ENCODE measurements around the gene RBM4.
"Not testable (repeated sequence)": the region's sequence is repeated elsewhere in the genome, so short reads cannot be mapped to it uniquely, and the experiment has no call there.

RBM4 gene

DNA sequence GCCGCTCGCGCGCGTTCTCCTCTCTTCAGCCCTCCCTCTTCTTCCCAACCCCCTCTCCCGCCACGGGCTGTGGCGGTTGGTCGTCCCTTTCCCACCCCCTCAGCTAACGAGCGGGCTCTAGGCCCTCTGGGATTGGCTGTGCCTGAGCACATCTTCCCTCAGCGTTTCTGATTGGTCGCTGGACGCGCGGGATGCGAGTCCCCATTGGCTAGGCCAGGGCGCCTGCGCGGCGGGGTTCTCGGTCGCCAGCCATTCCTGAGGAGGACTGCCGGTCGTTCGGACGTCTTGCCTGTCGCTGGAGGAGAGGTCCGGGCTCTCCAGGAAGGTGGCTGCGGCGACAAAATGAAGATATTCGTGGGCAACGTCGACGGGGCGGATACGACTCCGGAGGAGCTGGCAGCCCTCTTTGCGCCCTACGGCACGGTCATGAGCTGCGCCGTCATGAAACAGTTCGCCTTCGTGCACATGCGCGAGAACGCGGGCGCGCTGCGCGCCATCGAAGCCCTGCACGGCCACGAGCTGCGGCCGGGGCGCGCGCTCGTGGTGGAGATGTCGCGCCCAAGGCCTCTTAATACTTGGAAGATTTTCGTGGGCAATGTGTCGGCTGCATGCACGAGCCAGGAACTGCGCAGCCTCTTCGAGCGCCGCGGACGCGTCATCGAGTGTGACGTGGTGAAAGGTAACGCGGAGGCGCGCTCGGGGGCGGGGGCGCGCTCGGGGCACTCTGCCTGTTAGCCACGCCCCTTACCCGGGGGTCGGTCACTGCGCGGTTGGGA, 21.9 kb upstream of the RBM4 start, which contains the start of gene RBM14:
RBM14 (plus strand) TSS at position 252 of the 776 bp plus-strand sequence; CDS start at position 343, 91 bp downstream.
- DNase-seq (ENCODE audit: low read depth in 1 of 2, low spot score in 1 of 2): peak; percentile 96 to 97

DNA sequence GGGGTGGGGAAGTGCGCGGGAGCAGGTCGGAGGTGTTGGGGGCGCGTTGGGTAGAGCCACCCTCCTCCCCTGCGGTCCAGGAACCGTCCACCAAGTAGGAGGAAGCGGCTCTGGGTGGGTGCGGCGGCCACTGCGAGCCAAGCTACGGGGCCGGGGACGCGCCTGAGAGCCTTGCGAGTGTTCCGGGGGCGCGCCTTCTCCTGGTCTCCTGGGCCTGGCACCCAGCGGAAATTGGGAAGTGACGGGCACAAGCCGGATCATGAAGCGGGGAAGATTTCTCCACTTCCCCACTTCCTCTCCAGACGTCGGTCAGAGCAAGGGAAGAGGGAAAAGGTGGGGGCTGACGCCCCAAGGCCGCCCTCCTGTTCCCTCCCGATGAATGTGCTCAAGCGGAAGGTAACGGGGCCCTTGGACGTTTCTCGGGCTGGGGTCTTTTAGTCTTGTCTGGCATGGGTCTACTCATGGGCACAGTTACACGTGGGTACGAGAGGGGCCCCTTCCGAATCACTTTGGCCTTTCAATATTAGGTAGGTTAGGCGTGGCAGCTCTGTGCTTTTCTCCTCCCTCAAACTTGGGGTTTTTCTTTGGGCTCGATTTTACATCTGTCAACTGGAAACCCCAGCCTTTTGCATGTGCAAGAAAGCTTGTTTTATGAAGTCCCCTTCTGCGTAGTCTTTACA, 21.2 kb upstream of the RBM4 start:
- no peak for DNase-seq (ENCODE audit: low read depth in 1 of 2, low spot score in 1 of 2)

DNA sequence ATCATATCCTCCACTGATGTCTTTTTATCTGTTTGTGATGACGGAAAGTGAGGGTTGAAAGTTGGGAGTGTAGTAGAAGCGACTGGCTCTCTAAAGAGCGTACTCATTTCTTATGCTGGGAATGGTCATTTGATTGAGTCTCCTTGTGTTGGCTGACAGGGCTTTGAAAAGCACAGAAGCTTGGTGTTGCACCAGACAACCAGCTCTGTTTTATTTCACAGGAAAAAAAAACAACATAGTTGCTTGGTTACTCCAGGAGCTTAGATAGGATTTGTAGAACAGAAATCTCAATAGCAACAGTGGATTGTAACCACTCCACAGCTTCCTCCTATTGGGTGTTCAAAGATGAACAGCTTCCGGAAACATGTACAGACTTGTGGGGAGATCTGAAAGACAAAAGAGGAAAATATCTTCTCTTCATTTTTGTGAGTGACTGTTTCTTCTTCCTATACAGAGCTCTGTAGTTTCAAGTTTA, 19.4 kb upstream of the RBM4 start:
- no peak for DNase-seq (ENCODE audit: low read depth in 1 of 2, low spot score in 1 of 2)

DNA sequence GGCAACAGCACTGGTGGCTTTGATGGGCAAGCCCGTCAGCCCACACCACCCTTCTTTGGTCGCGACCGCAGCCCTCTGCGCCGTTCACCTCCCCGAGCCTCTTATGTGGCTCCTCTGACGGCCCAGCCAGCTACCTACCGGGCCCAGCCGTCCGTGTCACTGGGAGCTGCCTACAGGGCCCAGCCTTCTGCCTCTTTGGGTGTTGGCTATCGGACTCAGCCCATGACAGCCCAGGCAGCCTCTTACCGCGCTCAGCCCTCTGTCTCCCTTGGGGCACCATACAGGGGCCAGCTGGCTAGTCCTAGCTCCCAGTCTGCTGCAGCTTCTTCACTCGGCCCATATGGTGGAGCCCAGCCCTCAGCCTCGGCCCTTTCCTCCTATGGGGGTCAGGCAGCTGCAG, 14.1 kb upstream of the RBM4 start:
- DNase-seq (ENCODE audit: low read depth in 1 of 2, low spot score in 1 of 2): no peak

DNA sequence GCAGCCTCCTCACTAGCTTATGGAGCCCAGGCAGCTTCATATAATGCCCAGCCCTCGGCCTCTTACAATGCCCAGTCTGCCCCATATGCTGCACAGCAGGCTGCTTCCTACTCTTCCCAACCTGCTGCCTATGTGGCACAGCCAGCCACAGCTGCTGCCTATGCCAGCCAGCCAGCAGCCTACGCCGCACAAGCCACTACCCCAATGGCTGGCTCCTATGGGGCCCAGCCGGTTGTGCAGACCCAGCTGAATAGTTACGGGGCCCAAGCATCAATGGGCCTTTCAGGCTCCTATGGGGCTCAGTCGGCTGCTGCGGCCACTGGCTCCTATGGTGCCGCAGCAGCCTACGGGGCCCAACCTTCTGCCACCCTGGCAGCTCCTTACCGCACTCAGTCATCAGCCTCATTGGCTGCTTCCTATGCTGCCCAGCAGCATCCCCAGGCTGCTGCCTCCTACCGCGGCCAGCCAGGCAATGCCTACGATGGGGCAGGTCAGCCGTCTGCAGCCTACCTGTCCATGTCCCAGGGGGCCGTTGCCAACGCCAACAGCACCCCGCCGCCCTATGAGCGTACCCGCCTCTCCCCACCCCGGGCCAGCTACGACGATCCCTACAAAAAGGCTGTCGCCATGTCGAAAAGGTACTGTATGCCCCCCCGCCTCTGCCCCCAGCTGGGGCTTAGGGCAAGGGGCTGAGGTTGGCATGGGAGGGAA, 13.3 kb upstream of the RBM4 start:
- no peak for DNase-seq (ENCODE audit: low read depth in 1 of 2, low spot score in 1 of 2)

DNA sequence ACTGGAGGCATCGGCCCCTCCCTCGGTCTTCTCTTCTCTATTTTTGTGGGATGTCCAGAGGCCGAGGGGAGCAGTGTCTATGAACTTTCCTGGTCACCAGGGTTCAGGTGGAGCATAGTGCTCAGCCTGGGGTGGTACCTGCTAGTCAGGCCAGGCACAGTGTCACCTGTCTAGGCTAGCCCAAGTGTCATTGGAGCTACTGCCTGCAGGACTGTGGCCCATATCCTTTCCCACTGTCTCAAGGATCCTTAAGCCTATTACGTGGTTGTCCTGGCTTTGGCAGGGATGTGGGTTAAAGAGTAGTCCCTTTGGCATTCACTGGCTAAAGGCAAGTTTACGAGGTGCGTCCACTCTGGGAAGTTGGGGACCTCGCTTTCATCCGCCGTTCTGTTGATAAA, 12.8 kb upstream of the RBM4 start:
- DNase-seq (ENCODE audit: low read depth in 1 of 2, low spot score in 1 of 2): no peak

DNA sequence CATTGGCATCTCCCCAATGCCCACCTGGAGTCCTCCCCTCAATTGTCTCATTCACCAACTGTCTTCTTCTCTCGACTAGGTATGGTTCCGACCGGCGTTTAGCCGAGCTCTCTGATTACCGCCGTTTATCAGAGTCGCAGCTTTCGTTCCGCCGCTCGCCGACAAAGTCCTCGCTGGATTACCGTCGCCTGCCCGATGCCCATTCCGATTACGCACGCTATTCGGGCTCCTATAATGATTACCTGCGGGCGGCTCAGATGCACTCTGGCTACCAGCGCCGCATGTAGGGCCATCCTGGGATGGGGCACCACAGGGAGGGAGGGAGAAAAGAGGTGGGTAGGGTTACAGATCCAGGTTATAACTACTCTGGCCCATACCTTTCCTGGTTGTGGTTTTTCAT, 12.1 kb upstream of the RBM4 start:
- no peak for DNase-seq (ENCODE audit: low read depth in 1 of 2, low spot score in 1 of 2)

DNA sequence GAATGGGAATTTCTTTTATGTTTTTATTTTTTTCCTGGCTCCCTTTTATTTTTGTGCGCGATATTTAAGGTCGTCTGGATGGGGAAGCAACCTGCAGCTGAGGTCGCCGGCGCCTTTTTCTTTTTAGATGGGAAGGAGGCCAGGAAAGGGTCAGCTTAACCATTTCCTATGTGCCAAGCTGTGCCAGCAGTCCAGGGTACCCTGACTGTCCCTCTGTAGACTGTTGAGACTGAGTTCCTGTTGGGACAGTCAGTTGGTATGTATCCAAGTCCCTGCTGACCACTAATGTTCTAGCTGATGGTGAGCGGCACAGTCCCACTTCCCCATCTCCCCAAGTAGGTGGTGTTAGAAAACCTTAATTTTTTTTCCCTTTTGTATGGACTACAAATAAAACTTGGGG, 11.6 kb upstream of the RBM4 start:
- DNase-seq (ENCODE audit: low read depth in 1 of 2, low spot score in 1 of 2): no peak

DNA sequence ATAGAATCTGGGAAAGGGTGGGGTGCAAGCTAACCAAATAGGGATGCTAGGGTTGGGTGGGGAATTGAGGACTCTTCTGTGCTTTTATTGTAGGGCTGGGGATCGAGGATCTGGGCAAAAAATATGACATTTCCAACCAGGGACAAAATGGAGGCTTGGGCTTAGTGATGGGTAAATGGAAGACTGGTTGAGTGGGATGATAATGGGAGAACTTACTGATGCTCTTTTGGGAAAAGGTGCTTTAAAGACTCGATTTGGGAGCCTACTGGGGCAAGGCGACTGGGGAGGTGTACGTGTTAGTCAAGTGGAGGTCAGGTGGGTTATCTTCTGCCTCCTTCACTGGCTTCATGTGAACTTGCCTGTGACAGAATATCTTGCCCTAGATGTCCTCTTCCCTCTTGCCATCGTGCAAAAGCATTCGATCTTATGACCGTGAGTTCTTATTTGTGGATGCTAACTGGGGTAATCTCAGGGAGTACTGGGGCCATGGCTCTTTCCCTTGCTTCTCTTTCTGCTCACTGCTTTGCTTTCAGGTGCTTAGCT, 10.4 kb upstream of the RBM4 start:
- no peak for DNase-seq (ENCODE audit: low read depth in 1 of 2, low spot score in 1 of 2)

DNA sequence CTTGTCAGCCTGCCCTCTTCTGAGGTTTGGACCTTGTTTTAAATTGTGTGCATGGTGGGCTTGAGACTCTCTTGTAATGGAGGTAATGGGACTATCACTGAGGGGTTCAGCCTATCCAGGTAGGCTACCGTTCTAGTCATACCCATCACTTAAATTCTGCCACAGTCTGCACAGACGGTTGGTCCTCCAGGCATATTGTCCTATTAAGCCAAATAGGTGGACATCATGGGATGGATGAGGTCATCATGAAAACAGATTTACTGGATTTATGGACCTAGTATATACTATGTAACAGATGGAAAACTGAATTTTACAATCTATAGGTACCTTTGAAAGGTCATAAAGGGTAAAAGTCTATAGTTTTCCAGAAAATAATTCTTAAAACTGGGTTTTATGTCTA, 9.1 kb upstream of the RBM4 start:
- DNase-seq (ENCODE audit: low read depth in 1 of 2, low spot score in 1 of 2): no peak

DNA sequence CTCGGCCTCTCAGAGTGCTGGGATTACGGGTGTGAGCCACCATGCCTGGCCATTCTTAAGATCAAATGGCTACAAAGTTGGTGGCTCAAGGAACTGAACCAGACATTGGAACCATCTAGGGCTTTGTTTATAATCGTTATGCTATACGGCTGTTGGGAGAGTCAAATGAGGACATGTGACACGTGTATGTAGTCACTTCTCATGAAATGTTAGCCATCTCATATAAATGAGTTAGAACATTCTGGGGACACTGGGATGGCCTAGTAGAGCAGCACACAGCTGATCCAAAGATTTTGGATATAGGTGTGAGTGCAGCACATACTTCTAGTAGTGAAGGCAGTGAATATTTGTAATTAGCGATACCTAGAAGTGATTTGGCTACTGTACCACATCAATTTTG, 6.6 kb upstream of the RBM4 start:
- no peak for DNase-seq (ENCODE audit: low read depth in 1 of 2, low spot score in 1 of 2)

DNA sequence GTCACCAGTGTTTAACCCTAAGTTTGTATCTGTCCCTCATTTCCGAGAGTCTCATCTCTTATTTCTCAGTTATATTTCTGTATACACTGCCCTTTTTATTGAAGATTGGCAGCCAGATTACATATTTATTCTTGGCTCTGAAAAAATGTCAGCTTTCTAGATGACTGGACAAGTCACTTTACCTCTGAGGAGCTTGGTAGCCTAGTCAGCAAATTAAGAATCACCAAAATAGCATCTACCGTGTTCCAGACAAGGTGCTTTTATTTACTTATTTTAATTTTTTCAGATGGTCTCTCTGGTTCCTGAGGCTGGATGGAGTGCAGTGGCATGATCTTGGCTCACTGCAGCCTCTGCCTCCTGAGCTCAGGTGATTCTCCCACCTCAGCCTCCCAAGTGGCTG, 5.6 kb upstream of the RBM4 start:
- no peak for DNase-seq (ENCODE audit: low read depth in 1 of 2, low spot score in 1 of 2)

DNA sequence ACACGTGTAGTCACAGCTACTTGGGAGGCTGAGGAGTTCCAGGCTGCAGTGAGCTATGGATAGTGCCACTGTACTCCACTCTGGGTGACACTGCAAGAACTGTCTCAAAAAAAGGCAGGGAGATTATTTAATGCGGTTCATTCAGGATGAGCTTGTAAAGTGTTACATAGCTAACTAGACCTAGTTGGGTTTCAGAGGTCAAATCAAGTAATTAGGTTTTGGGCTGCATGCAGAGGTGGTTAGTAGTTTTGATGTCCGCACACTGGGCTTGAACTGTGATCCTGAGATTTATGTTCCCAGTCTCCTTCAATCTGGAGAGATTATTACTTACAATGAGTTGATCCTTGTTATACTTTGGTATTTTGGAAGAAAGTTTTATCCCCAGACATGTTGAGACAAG, 2.1 kb upstream of the RBM4 start:
- DNase-seq (ENCODE audit: low read depth in 1 of 2, low spot score in 1 of 2): no peak

DNA sequence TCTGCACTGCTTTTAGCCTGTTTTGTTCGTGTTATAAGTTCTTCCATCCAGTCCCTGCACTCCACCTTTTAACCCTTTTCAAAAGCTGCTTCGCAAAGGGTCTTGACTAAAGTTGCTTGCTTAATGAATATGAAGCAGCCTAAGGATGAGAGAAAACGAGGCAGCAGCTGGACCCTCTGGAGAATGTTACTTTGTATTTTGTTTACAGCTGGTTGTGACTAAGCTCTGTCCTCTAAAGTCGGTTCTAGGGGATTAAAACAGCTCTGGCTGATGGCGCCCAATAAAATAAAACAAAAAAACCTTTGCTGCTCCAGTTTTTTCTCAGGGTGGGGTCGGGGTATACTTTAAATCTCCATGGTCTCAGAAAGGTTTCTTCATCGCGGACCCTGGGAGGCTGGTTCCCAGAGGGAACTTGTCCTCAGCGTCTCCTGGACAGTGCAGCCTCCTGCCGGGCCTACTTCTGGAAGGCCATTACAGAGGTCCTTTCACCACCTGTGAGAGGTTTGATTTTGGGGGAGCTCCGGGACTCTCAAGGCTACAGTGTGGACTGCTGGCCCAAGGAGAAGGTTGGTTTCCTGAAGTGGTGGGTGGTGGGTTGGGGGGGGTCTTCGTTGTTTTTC, 836 bp upstream of the RBM4 start:
- no peak for DNase-seq (ENCODE audit: low read depth in 1 of 2, low spot score in 1 of 2)

DNA sequence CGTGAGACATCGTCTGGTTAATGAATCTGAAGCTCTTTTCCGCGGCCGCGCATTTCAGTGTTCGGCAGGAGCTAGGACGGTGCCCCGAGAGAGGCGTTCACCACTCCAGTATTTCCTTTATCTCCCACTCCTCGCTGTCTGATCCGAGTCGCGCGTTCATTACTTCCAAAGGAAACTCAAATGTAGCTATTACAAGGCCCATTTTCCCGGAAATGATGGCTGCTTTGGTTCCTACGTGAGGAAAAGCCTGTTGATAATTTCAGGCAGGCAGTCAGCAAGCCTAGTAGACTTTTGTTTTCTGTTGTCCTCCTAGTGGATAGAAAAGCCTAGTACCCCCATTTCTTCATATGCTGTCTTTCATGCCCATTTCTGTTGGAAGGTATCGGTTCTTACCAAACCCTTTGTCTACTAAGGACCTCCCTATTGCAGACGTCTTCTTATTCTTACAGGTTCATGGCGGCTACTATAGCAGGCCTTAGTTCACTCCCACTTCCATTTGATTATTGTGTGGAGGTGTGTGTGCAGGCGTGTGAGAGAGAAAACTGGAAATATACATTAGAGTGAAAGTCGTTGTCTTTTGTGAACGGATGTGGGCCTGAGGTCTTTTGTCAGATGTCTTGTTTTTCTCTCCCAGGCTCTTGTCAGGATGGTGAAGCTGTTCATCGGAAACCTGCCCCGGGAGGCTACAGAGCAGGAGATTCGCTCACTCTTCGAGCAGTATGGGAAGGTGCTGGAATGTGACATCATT, 737 bp downstream of the RBM4 start:
- no peak for DNase-seq (ENCODE audit: low read depth in 1 of 2, low spot score in 1 of 2)

DNA sequence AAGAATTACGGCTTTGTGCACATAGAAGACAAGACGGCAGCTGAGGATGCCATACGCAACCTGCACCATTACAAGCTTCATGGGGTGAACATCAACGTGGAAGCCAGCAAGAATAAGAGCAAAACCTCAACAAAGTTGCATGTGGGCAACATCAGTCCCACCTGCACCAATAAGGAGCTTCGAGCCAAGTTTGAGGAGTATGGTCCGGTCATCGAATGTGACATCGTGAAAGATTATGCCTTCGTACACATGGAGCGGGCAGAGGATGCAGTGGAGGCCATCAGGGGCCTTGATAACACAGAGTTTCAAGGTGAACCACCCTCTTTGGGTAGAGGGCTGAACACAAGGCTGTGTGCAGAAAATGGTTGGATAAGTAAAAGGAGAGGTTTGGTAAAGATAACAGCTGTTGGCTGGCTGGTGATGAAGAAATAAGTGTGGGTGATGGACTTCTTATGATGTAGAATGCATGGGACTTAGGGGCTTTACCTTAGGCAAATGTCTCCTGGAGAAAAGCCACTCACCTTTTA, 1.4 kb downstream of the RBM4 start:
- DNase-seq (ENCODE audit: low read depth in 1 of 2, low spot score in 1 of 2): not testable (repeated sequence)

DNA sequence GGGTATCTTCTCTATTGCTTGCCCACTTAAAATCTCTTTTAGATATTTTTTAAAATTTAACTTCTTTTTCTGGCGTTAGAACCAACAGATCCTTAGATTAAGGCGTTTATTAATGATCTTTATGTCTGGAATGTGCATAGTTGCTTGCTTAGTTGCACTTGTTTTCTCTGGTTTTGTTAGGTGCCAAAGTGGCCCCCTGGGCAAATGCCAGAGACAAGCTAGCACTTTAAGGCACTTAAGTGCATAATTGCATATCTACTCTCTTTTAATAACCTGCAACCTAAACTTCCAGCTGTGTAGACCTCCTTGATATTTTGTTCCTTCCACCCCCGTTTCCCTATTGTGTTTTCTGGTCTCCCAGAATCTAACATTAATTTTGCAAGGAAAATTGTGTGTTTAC, 3.3 kb downstream of the RBM4 start:
- DNase-seq (ENCODE audit: low read depth in 1 of 2, low spot score in 1 of 2): no peak

DNA sequence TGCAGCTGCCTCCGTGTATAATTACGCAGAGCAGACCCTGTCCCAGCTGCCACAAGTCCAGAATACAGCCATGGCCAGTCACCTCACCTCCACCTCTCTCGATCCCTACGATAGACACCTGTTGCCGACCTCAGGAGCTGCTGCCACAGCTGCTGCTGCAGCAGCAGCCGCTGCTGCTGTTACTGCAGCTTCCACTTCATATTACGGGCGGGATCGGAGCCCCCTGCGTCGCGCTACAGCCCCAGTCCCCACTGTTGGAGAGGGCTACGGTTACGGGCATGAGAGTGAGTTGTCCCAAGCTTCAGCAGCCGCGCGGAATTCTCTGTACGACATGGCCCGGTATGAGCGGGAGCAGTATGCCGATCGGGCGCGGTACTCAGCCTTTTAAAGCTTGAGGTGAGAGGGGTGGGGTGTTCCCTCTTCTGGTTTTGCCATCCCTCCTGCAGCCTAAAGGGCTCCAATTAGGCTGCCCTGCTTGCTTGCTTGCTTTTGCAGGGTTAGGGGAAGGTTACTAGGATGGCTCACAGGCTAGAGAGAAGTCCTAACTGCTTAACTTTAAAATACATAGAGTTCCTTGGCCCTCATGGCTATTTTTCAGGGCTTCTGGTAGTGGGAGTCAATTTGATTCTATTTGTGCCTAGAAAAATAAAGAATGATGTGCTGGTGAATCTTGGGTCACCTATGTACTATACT, 5.4 kb downstream of the RBM4 start:
- DNase-seq (ENCODE audit: low read depth in 1 of 2, low spot score in 1 of 2): no peak

DNA sequence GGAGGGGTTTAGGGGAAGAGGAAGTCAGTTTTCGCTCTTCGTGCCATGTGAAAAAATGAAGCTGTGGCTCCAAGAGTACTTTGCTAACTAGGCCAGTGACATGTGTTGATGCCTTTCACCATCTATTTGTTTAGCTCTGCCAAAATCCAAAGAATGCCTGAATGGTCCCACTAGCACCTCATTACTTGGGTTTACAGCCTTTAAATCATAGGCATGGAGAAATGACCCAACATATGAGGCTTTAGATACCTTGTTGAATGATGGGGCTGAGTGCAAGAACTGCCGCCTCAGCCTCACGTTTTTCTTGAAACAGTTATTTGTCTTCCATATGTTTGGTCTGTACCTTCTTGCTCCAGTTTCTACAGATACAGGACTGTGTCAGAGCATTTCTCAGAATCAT, 8.3 kb downstream of the RBM4 start:
- no peak for DNase-seq (ENCODE audit: low read depth in 1 of 2, low spot score in 1 of 2)

DNA sequence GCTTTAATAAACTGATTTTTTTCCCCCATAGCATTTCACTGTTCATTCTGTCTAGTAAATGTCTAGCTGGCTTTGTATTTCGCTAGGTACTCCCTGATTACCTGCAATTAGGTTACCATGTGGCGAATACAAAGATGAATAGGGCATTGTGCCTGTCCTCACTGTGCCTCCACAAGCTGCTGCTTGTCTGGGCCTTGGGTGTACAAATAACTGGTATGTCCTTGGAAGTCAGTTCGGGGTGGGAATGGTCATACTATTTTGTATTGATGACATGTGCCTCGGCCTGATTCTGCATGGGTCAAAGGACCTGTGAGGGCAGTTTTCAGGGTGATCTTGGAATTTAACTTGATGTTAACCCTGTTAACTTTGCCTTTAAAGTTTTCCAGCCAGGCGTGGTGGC, 11.4 kb downstream of the RBM4 start:
- DNase-seq (ENCODE audit: low read depth in 1 of 2, low spot score in 1 of 2): no peak
